GM12878 (cell line): ENCODE data around the gene MEX3B. TPM values are rescaled to one million over a fixed set of nuclear protein-coding genes. Genes with fewer than 3 reads are reported as not detected.

Experiments
- ATAC-seq: fragments of 200-7000 bp; cut with Tn5 transposase; 3 replicates; pipeline ENCODE4 v1.9.1; 2020; ENCODE audit warnings: mild to moderate bottlenecking, moderate library complexity
- BruUV-seq: library from RNA; stranded (reverse); fragments of 400-500 nt; replicated peaks from 2 replicates; lab custom pipeline; 2021; lab: Mats Ljungman, UMichigan
- CTCF ChIA-PET: fragments of 300-600 bp; sonication (Branson Sonifier 250); formaldehyde crosslinking; extraction: SDS; loops from one replicate; lab custom pipeline; 2021; ENCODE audit warnings: inconsistent platforms; lab: Yijun Ruan, JAX
- POLR2A ChIA-PET: fragments of 350-600 bp; formaldehyde crosslinking; extraction: SDS; loops from one replicate; lab custom pipeline; 2021; ENCODE audit warnings: inconsistent platforms; lab: Charles Lee
- RAD21 ChIA-PET: fragments of 300-600 bp; sonication (Branson Sonifier 250); formaldehyde crosslinking; loops from one replicate; lab custom pipeline; 2023; ENCODE audit warnings: antibody characterized with exemption; ENCODE audit not compliant: unreplicated experiment; lab: Charles Lee
- SMC1A ChIA-PET: fragments of 300-600 bp; sonication (Branson Sonifier 250); formaldehyde crosslinking; loops from one replicate; lab custom pipeline; 2023; ENCODE audit not compliant: unreplicated experiment, uncharacterized antibody; lab: Charles Lee
- DNase-seq: peaks from one replicate; pipeline ENCODE4 v3.0.0-alpha.2; 2011; ENCODE audit warnings: low read depth, low spot score
- FAIRE-seq: peaks from 3 replicates; lab custom pipeline; 2011; peaks lifted over from hg19 to GRCh38; lab: Jason Lieb, UNC
- H2AFZ ChIP-seq: 2 replicates; pipeline ENCODE4 v1.6.0; 2011; ENCODE audit warnings: low read depth, low read length, control low read depth; ENCODE audit not compliant: control insufficient read depth
- H3K27ac ChIP-seq: 2 replicates; pipeline ENCODE4 v1.5.1; 2011; ENCODE audit warnings: control low read depth; ENCODE audit not compliant: control insufficient read depth, insufficient read depth
- H3K27me3 ChIP-seq, 2 experiments: replicated peaks in 1 of 2; 2 replicates each; pipeline versions ENCODE4 v1.6.0 to v1.6.1; 2011; ENCODE audit warnings: low read length in 1 of 2; ENCODE audit not compliant: control insufficient read depth in 2 of 2, insufficient read depth in 2 of 2
- H3K36me3 ChIP-seq, 2 experiments: 2 replicates each; pipeline ENCODE4 v1.5.1; 2011; ENCODE audit warnings: low read length in 1 of 2; ENCODE audit not compliant: control insufficient read depth in 2 of 2, insufficient read depth in 2 of 2
- H3K4me1 ChIP-seq: 2 replicates; pipeline ENCODE4 v1.6.1; 2011; ENCODE audit warnings: mild to moderate bottlenecking, low read length, moderate library complexity, mixed read lengths; ENCODE audit not compliant: control insufficient read depth, insufficient read depth
- H3K4me2 ChIP-seq: 2 replicates; pipeline ENCODE4 v1.6.0; 2011; ENCODE audit warnings: control low read depth; ENCODE audit not compliant: control insufficient read depth, insufficient read depth
- H3K4me3 ChIP-seq: fragments of 200-600 bp; sonication (generic); 2 replicates; pipeline ENCODE4 v1.5.1; 2016
- H3K79me2 ChIP-seq: 2 replicates; pipeline ENCODE4 v1.6.0; 2011; ENCODE audit warnings: low read length; ENCODE audit not compliant: control insufficient read depth, insufficient read depth
- H3K9ac ChIP-seq: 2 replicates; pipeline ENCODE4 v1.8.0; 2011; ENCODE audit warnings: low read length, control low read depth, mixed read lengths; ENCODE audit not compliant: control insufficient read depth, insufficient read depth
- H3K9me3 ChIP-seq: replicated peaks from 3 replicates; pipeline ENCODE4 v1.5.1; 2011; ENCODE audit warnings: mild to moderate bottlenecking, low read length; ENCODE audit not compliant: control insufficient read depth, insufficient read depth
- H4K20me1 ChIP-seq: 2 replicates; pipeline ENCODE4 v1.6.0; 2011; ENCODE audit not compliant: control insufficient read depth, insufficient read depth
- ATF7 ChIP-seq: fragments of 450-650 bp; IDR thresholded peaks from 2 replicates; pipeline ENCODE4 v1.6.1; 2016; ENCODE audit warnings: low read depth, mild to moderate bottlenecking
- BRCA1 ChIP-seq: IDR thresholded peaks from 2 replicates; pipeline ENCODE4 v1.6.1; 2011; ENCODE audit warnings: low read depth, low read length, improper control_type of control experiment
- CHD2 ChIP-seq: IDR thresholded peaks from 2 replicates; pipeline ENCODE4 v1.6.1; 2011; ENCODE audit warnings: low read depth, low read length, improper control_type of control experiment, borderline replicate concordance
- CREB1 ChIP-seq: IDR thresholded peaks from 2 replicates; pipeline ENCODE4 v1.6.1; 2012; ENCODE audit warnings: low read depth, mild to moderate bottlenecking, inconsistent platforms
- IKZF2 ChIP-seq, 2 experiments: fragments of 450-650 bp; IDR thresholded peaks; 2 replicates each; pipeline ENCODE4 v1.6.1; 2017; ENCODE audit warnings: mild to moderate bottlenecking in 2 of 2, moderate library complexity in 2 of 2
- IRF4 ChIP-seq: IDR thresholded peaks from 2 replicates; pipeline ENCODE4 v1.6.1; 2011; ENCODE audit warnings: low read depth, low read length
- NR2C2 ChIP-seq: IDR thresholded peaks from 2 replicates; pipeline ENCODE4 v1.6.1; 2011; ENCODE audit warnings: borderline replicate concordance, low read depth; ENCODE audit not compliant: control insufficient read depth, insufficient read length
- REST ChIP-seq: IDR thresholded peaks from 2 replicates; pipeline ENCODE4 v1.6.1; 2012; ENCODE audit warnings: mild to moderate bottlenecking, low read depth, low read length
- SIX5 ChIP-seq: IDR thresholded peaks from 2 replicates; pipeline ENCODE4 v1.6.1; 2011; ENCODE audit warnings: mild to moderate bottlenecking, low read depth, low read length, moderate library complexity; ENCODE audit not compliant: severe bottlenecking
- SP1 ChIP-seq: IDR thresholded peaks from one replicate; pipeline ENCODE4 v1.6.1; 2011; ENCODE audit warnings: low read depth, low read length
- SPI1 ChIP-seq: IDR thresholded peaks from 2 replicates; pipeline ENCODE4 v1.6.1; 2011; ENCODE audit warnings: low read depth, mild to moderate bottlenecking, low read length, moderate library complexity, borderline replicate concordance; ENCODE audit not compliant: insufficient read depth
- SREBF2 ChIP-seq: IDR thresholded peaks from 2 replicates; pipeline ENCODE4 v1.6.1; 2012; ENCODE audit warnings: mild to moderate bottlenecking, low read length
- SUZ12 ChIP-seq: fragments of 200-600 bp; sonication (generic); IDR thresholded peaks from one replicate; pipeline ENCODE4 v1.6.1; 2018; ENCODE audit warnings: antibody characterized with exemption, mild to moderate bottlenecking; ENCODE audit not compliant: unreplicated experiment
- TCF12 ChIP-seq: IDR thresholded peaks from 2 replicates; pipeline ENCODE4 v1.6.1; 2011; ENCODE audit warnings: low read depth, mild to moderate bottlenecking, low read length
- ZNF274 ChIP-seq: IDR thresholded peaks from one replicate; pipeline ENCODE4 v1.8.0; 2011; ENCODE audit not compliant: insufficient read length, insufficient read depth
- ZNF687 ChIP-seq: fragments of 450-650 bp; IDR thresholded peaks from 2 replicates; pipeline ENCODE4 v1.6.1; 2017; ENCODE audit warnings: mild to moderate bottlenecking, moderate library complexity
- WGBS: methylation state at CpG from one replicate; pipeline ENCODE4 v1.1.6; 2016; ENCODE audit warnings: low lambda C conversion rate; ENCODE audit not compliant: insufficient replicate concordance, insufficient coverage; ENCODE audit errors: missing lambda C conversion rate; 5-methylcytosine and 5-hydroxymethylcytosine counted together
- in situ Hi-C: fragments of 300-500 bp; cut with MboI; formaldehyde crosslinking; loops from 9 replicates; pipeline ENCODE4 v1.14.3; 2018; ENCODE audit warnings: mixed read lengths
- intact Hi-C: fragments of 100-400 bp; cut with micrococcal nuclease; formaldehyde crosslinking; loops from one replicate; pipeline ENCODE4 v1.14.2; 2022; ENCODE audit not compliant: unreplicated experiment
- polyA plus RNA-seq, 11 experiments: library from polyadenylated mRNA; depleted of rRNA in 4 of 11; unstranded in 6 of 11; stranded (reverse) in 5 of 11; fragments of >200 nt; fragmentation: Nextera tagmentation in 4 of 11; fragmentation: Illumina TruSeq in 1 of 11; extraction: Ambion mirVana in 4 of 11; extraction: Trizol in 1 of 11; gene quantifications; 1 replicate in 1 of 11; 2 replicates in 10 of 11; pipeline versions ENCODE4 v1.2.1 to v1.2.3, GENCODE V29; 2011 to 2016; ENCODE audit warnings: inconsistent platforms in 2 of 11, missing spikeins in 2 of 11, low read depth in 1 of 11
- total RNA-seq, 4 experiments: library from RNA; depleted of rRNA in 3 of 4; stranded (reverse); fragments of >200 nt in 3 of 4; fragmentation: Illumina TruSeq in 1 of 4; extraction: Trizol in 1 of 4; gene quantifications; 2 replicates each; pipeline versions ENCODE4 v1.2.1 to v1.2.3, GENCODE V29; 2013 to 2021
- TF ChIP-seq, protein P1 (sequence below): IDR thresholded peaks from 2 replicates; pipeline ENCODE4 v1.6.1; 2011; ENCODE audit warnings: low read depth, low read length, improper control_type of control experiment, borderline replicate concordance

Gene MEX3B
- total and polyA plus RNA-seq, 10 of the 15 experiments (the other 5 are each of a cell fraction or from before 2014, with no cell fraction given): 0.02 to 1.3 (median 0.28) TPM

DNA sequence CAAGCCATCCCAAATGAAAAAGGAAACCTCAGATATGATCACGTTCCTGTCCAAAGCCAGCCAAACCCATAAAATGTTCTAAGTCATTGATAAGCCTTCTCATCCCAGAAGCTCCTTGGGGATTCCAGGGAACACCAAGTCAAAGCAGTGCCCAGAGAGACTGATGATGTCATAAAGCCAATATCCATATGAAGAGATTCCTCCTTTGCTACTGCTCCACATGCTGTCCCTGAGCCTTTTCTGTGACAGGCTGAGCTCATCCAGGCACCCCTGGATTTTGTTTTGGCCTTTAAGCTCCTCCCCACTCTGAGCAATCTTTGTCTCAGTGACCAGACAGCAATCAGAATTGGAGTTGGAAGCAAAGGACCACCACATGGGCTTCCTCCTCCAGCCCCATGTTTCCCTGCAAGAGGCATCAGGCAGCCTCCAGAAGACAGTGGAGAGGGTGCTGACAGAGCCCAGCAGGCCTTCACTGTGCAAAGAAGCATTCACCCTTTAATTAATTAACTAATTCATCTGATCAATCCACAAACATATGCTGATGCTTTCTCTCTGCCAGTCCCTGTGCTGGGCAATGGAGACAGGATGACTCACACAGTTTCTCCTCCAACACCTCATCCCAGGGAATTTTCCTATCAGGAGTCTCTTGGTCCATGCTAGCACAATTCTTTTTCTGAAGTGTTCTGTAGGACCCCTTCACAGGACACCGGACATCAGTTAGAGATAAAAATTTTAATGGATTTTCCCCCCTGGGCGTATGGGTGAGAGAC lies 25.0 kb downstream of the MEX3B start:
- ChIA-PET POLR2A (no interaction called here), SMC1A (no interaction called here), CTCF (no interaction called here), RAD21 (no interaction called here)
- Histone ChIP-seq H3K27ac (no peak overlapping the region), H4K20me1 (0 out of 2 replicates have a peak, but pooled peaks cover 2% of the 10 kb centered on the region), H3K36me3 (no peaks in the 10 kb centered on the region), H3K9ac (no peak overlapping the region), H3K4me3 (no peak overlapping the region), H3K27me3 (no peaks in the 10 kb centered on the region; a peak in 1 of 4 replicates), H2AFZ (no peak overlapping the region), H3K4me1 (no peaks in the 10 kb centered on the region), H3K9me3 (no peaks in the 10 kb centered on the region), H3K79me2 (no peaks in the 10 kb centered on the region), H3K4me2 (no peak overlapping the region)
- TF ChIP-seq CREB1 (no peak), ZNF687 (no peak), SUZ12 (no peak), SIX5 (no peak), ZNF274 (no peak), CHD2 (no peak), NR2C2 (no peak), SPI1 (no peak), BRCA1 (no peak), TCF12 (no peak), ATF7 (no peak), IRF4 (no peak), SREBF2 (no peak), REST (no peak), IKZF2 (IDR thresholded peaks at IDR 0.05) (no peak), SP1 (no peak)
- TF ChIP-seq, protein P1, sequence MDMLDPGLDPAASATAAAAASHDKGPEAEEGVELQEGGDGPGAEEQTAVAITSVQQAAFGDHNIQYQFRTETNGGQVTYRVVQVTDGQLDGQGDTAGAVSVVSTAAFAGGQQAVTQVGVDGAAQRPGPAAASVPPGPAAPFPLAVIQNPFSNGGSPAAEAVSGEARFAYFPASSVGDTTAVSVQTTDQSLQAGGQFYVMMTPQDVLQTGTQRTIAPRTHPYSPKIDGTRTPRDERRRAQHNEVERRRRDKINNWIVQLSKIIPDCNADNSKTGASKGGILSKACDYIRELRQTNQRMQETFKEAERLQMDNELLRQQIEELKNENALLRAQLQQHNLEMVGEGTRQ: no peak
- ATAC-seq (no peak), FAIRE-seq (no peak), DNase-seq (no peak)
- WGBS: 12% methylated on average over 3 of the region's 3 CpGs
- in situ Hi-C loops: no loop called here
- no TSS peak for BruUV-seq
- intact Hi-C loops: no loop called here
